Osteocyte (in vitro differentiated cells): ENCODE data around the gene DPPA5. TPM values are rescaled to one million over a fixed set of nuclear protein-coding genes. Genes with fewer than 3 reads are reported as not detected.

Experiments
- DNase-seq: peaks from one replicate; pipeline ENCODE4 v3.0.0; 2021; ENCODE audit warnings: mixed read lengths; ENCODE audit not compliant: unreplicated experiment; ENCODE audit errors: extremely low spot score
- H3K27ac Mint-ChIP-seq: one replicate; pipeline ENCODE4 v1.8.0; 2021; ENCODE audit warnings: mild to moderate bottlenecking, mixed read lengths; ENCODE audit not compliant: unreplicated experiment
- H3K27me3 Mint-ChIP-seq: one replicate; pipeline ENCODE4 v1.8.0; 2021; ENCODE audit warnings: mixed read lengths; ENCODE audit not compliant: unreplicated experiment
- H3K36me3 Mint-ChIP-seq: one replicate; pipeline ENCODE4 v1.8.0; 2021; ENCODE audit warnings: mixed read lengths; ENCODE audit not compliant: unreplicated experiment
- H3K4me1 Mint-ChIP-seq: one replicate; pipeline ENCODE4 v1.8.0; 2021; ENCODE audit warnings: mixed read lengths; ENCODE audit not compliant: unreplicated experiment
- H3K4me3 Mint-ChIP-seq: one replicate; pipeline ENCODE4 v1.8.0; 2021; ENCODE audit warnings: mild to moderate bottlenecking, moderate library complexity, mixed read lengths; ENCODE audit not compliant: unreplicated experiment
- H3K9me3 Mint-ChIP-seq: one replicate; pipeline ENCODE4 v1.8.0; 2021; ENCODE audit warnings: mixed read lengths; ENCODE audit not compliant: unreplicated experiment
- CTCF ChIP-seq: fragments of 200-600 bp; sonication (generic); IDR thresholded peaks from 2 replicates; pipeline ENCODE4 v1.5.0; 2021; ENCODE audit warnings: antibody characterized with exemption, mild to moderate bottlenecking, moderate library complexity
- total RNA-seq: library from RNA; stranded (reverse); gene quantifications from 2 replicates; pipeline ENCODE4 v1.2.1, GENCODE V29; 2021

DPPA5 gene
- total RNA-seq, 1 donor from 2014 or later, result not detected

GRCh38 chr6:73340048-73340447, 14.0 kb downstream of the DPPA5 start:
- no peak overlapping the region for H3K4me3 Mint-ChIP-seq
- no peaks in the 10 kb centered on the region for H3K4me1 Mint-ChIP-seq
- no peaks in the 10 kb centered on the region for H3K36me3 Mint-ChIP-seq
- H3K27me3 Mint-ChIP-seq, result peaks cover 24% of the 10 kb centered on the region
- no peak overlapping the region for H3K27ac Mint-ChIP-seq
- no peak for TF ChIP-seq CTCF
- DNase-seq, result no peak
- no peaks in the 10 kb centered on the region for H3K9me3 Mint-ChIP-seq

GRCh38 chr6:73339340-73339739, 14.7 kb downstream of the DPPA5 start:
- peaks cover 21% of the 10 kb centered on the region for H3K27me3 Mint-ChIP-seq
- H3K36me3 Mint-ChIP-seq, result no peaks in the 10 kb centered on the region
- H3K27ac Mint-ChIP-seq, result no peak overlapping the region
- no peaks in the 10 kb centered on the region for H3K9me3 Mint-ChIP-seq
- no peak for TF ChIP-seq CTCF
- H3K4me1 Mint-ChIP-seq, result no peaks in the 10 kb centered on the region
- DNase-seq, result no peak
- H3K4me3 Mint-ChIP-seq, result no peak overlapping the region

- no peaks in the 10 kb centered on the region for H3K4me1 Mint-ChIP-seq
- no peak overlapping the region for H3K4me3 Mint-ChIP-seq
- no peak overlapping the region for H3K27ac Mint-ChIP-seq
- no peak for DNase-seq
- peaks cover 38% of the 10 kb centered on the region for H3K27me3 Mint-ChIP-seq
- TF ChIP-seq CTCF, result no peak
- H3K9me3 Mint-ChIP-seq, result no peaks in the 10 kb centered on the region
- no peaks in the 10 kb centered on the region for H3K36me3 Mint-ChIP-seq
These were observed 24.9 kb downstream of the DPPA5 start for GRCh38 chr6:73329201-73329600.

- no peaks in the 10 kb centered on the region for H3K36me3 Mint-ChIP-seq
- H3K27me3 Mint-ChIP-seq, result peaks cover 38% of the 10 kb centered on the region
- H3K27ac Mint-ChIP-seq, result no peak overlapping the region
- H3K9me3 Mint-ChIP-seq, result no peaks in the 10 kb centered on the region
- H3K4me3 Mint-ChIP-seq, result no peak overlapping the region
- TF ChIP-seq CTCF, result no peak
- no peak for DNase-seq
- H3K4me1 Mint-ChIP-seq, result no peaks in the 10 kb centered on the region
These were observed 25.3 kb downstream of the DPPA5 start for GRCh38 chr6:73328790-73329189.

GRCh38 chr6:73325656-73326055, 28.4 kb downstream of the DPPA5 start:
- TF ChIP-seq CTCF, result no peak
- Mint-ChIP-seq H3K4me3 (no peak overlapping the region), H3K9me3 (no peaks in the 10 kb centered on the region), H3K27me3 (peaks cover 14% of the 10 kb centered on the region), H3K4me1 (no peaks in the 10 kb centered on the region), H3K27ac (no peak overlapping the region), H3K36me3 (no peaks in the 10 kb centered on the region)
- DNase-seq, result no peak
